NCI-H510A (cell line): Measurements from ENCODE around the gene APOM.

ENCODE experiments used
- DNase-seq: peaks from one replicate; lab custom pipeline; 2025; lab: John Stamatoyannopoulos, UW

The APOM gene

GRCh38 chr6:31658158-31658688, 2.5 kb downstream of the APOM start:
- DNase-seq: no peak

GRCh38 chr6:31658983-31659648, 3.4 kb downstream of the APOM start:
- DNase-seq: no peak

GRCh38 chr6:31659649-31660380, 4.1 kb downstream of the APOM start:
- no peak for DNase-seq

GRCh38 chr6:31660381-31661261, 4.9 kb downstream of the APOM start, which contains the start of gene C6orf47:
Gene C6orf47, minus strand, starts transcription at chr6:31660778. Its CDS starts 831 bp downstream, at chr6:31659947.
- peak; percentile 89 for DNase-seq

GRCh38 chr6:31661262-31662123, 5.8 kb downstream of the APOM start:
- no peak for DNase-seq

- DNase-seq: no peak
Measured at GRCh38 chr6:31662124-31662723, 6.5 kb downstream of the APOM start.

- no peak for DNase-seq
Measured at GRCh38 chr6:31663126-31663960, 7.6 kb downstream of the APOM start.

GRCh38 chr6:31663961-31664789, 8.5 kb downstream of the APOM start:
- DNase-seq: no peak

- peak; percentile 90 for DNase-seq
Measured at GRCh38 chr6:31664790-31665500, 9.3 kb downstream of the APOM start, which contains the start of gene GPANK1. Gene GPANK1, minus strand, starts transcription at chr6:31664997. Its CDS starts 519 bp downstream, at chr6:31664478.

- peak; percentile 99 for DNase-seq
Measured at GRCh38 chr6:31665501-31666336, 10.0 kb downstream of the APOM start, which contains the start of gene CSNK2B. Gene CSNK2B, plus strand, starts transcription at chr6:31666080. Its CDS starts 752 bp downstream, at chr6:31666832.

GRCh38 chr6:31666337-31666965, 10.8 kb downstream of the APOM start:
- DNase-seq: no peak

- DNase-seq: no peak
Measured at GRCh38 chr6:31669676-31670075, 14.0 kb downstream of the APOM start, which contains the start of gene LY6G5B. Gene LY6G5B, plus strand, starts transcription at chr6:31669976. Its CDS starts 975 bp downstream, at chr6:31670951.

- no peak for DNase-seq
Measured at GRCh38 chr6:31676322-31676903, 20.7 kb downstream of the APOM start.

- DNase-seq: no peak
Measured at GRCh38 chr6:31676904-31677303, 21.2 kb downstream of the APOM start.

GRCh38 chr6:31677955-31678354, 22.3 kb downstream of the APOM start:
- DNase-seq: no peak
